GM12878 (cell line): Measurements from ENCODE around the gene CATSPER4.

Experiments used
- CHD2 ChIP-seq: IDR thresholded peaks from 2 replicates; pipeline ENCODE4 v1.6.1; 2011; ENCODE audit warnings: low read depth, low read length, improper control_type of control experiment, borderline replicate concordance
- HDAC2 ChIP-seq: fragments of 200-600 bp; sonication (generic); IDR thresholded peaks from 2 replicates; pipeline ENCODE4 v1.6.1; 2017
- ZZZ3 ChIP-seq: IDR thresholded peaks from 2 replicates; pipeline ENCODE4 v1.6.1; 2011; ENCODE audit warnings: low read depth; ENCODE audit not compliant: control insufficient read depth, insufficient read length

- TF ChIP-seq ZZZ3, result no peak
- TF ChIP-seq HDAC2, result no peak
- TF ChIP-seq CHD2, result no peak
Observed at GRCh38 chr1:26158908-26159742, 31.3 kb upstream of the CATSPER4 start, which contains the start of gene FAM110D.
